GM19372 (cell line): ENCODE data around the gene FYB1.
A peak's percentile ranks its signal among the peaks of the same experiment; 100 is the strongest.

Experiments used
- ATAC-seq: cut with Tn5 transposase; IDR thresholded peaks from one replicate; pipeline ENCODE4 v1.9.1; 2021; ENCODE audit warnings: mild to moderate bottlenecking, low read depth, moderate library complexity; ENCODE audit not compliant: unreplicated experiment

The FYB1 gene

GRCh38 chr5:39064450-39064849, 154.9 kb downstream of the FYB1 start:
- ATAC-seq: no peak

- no peak for ATAC-seq
These were observed 156.3 kb downstream of the FYB1 start for GRCh38 chr5:39063037-39063436.

GRCh38 chr5:39062530-39062929, 156.8 kb downstream of the FYB1 start:
- no peak for ATAC-seq

GRCh38 chr5:39062104-39062503, 157.3 kb downstream of the FYB1 start:
- ATAC-seq: no peak

GRCh38 chr5:39059064-39059463, 160.3 kb downstream of the FYB1 start:
- ATAC-seq: no peak

- ATAC-seq: peak; percentile 87
These were observed 161.0 kb downstream of the FYB1 start for GRCh38 chr5:39058178-39058921.

- peak; percentile 50 for ATAC-seq
These were observed 161.6 kb downstream of the FYB1 start for GRCh38 chr5:39057734-39058133.

- no peak for ATAC-seq
These were observed 163.5 kb downstream of the FYB1 start for GRCh38 chr5:39055768-39056398.
